HG03103 (cell line): Measurements from ENCODE around the gene CPO.
"Not testable (repeated sequence)": the region's sequence is repeated elsewhere in the genome, so short reads cannot be mapped to it uniquely, and the experiment has no call there.

ENCODE experiments used
- ATAC-seq: cut with Tn5 transposase; IDR thresholded peaks from one replicate; pipeline ENCODE4 v1.9.1; 2021; ENCODE audit warnings: low read depth; ENCODE audit not compliant: unreplicated experiment

The CPO gene

GRCh38 chr2:206939340-206939739 is at the start of gene CPO:
Gene CPO (plus strand): TSS chr2:206939518. CDS start chr2:206939600, 82 bp downstream.
- no peak for ATAC-seq

GRCh38 chr2:206890179-206890578 is 49.1 kb upstream of the CPO start:
- ATAC-seq: no peak

- ATAC-seq: no peak
These were observed 48.4 kb upstream of the CPO start for GRCh38 chr2:206890926-206891325.

- ATAC-seq: no peak
These were observed 24.2 kb upstream of the CPO start for GRCh38 chr2:206915121-206915520.

GRCh38 chr2:206918263-206918662 is 21.1 kb upstream of the CPO start:
- no peak for ATAC-seq

- no peak for ATAC-seq
These were observed 19.0 kb upstream of the CPO start for GRCh38 chr2:206920310-206920709.

GRCh38 chr2:206920951-206921350 is 18.4 kb upstream of the CPO start:
- ATAC-seq: no peak

GRCh38 chr2:206921529-206921928 is 17.8 kb upstream of the CPO start:
- ATAC-seq: no peak

GRCh38 chr2:206935991-206936842 is 3.1 kb upstream of the CPO start:
- ATAC-seq: no peak

GRCh38 chr2:206936843-206937230 is 2.5 kb upstream of the CPO start:
- no peak for ATAC-seq

- ATAC-seq: peak; percentile 94
These were observed 1.8 kb upstream of the CPO start for GRCh38 chr2:206937555-206937954.

- ATAC-seq: no peak
These were observed 1.2 kb downstream of the CPO start for GRCh38 chr2:206940546-206940945.

GRCh38 chr2:206942592-206943478 is 3.5 kb downstream of the CPO start:
- no peak for ATAC-seq

GRCh38 chr2:206953404-206953803 is 14.1 kb downstream of the CPO start:
- ATAC-seq: not testable (repeated sequence)

GRCh38 chr2:206955253-206955652 is 15.9 kb downstream of the CPO start:
- no peak for ATAC-seq

GRCh38 chr2:206958261-206958660 is 18.9 kb downstream of the CPO start:
- ATAC-seq: no peak

GRCh38 chr2:206962966-206963365 is 23.6 kb downstream of the CPO start:
- no peak for ATAC-seq

GRCh38 chr2:206968134-206969086 is 29.1 kb downstream of the CPO start:
- ATAC-seq: no peak

- no peak for ATAC-seq
These were observed 29.9 kb downstream of the CPO start for GRCh38 chr2:206969192-206969591.

GRCh38 chr2:206970589-206971360 is 31.5 kb downstream of the CPO start:
- ATAC-seq: no peak
